ENCODE results near the gene PGA4.
"Not testable (repeated sequence)": the region's sequence is repeated elsewhere in the genome, so short reads cannot be mapped to it uniquely, and the experiment has no call there.

Gene PGA4

GRCh38 chr11:61207636-61208310, 14.4 kb upstream of the PGA4 start:
- DNase-seq, result not testable (repeated sequence)

GRCh38 chr11:61210629-61211028, 11.5 kb upstream of the PGA4 start:
- DNase-seq, result not testable (repeated sequence)

GRCh38 chr11:61211327-61211952, 10.7 kb upstream of the PGA4 start:
- DNase-seq, result not testable (repeated sequence)

GRCh38 chr11:61212202-61212601, 9.9 kb upstream of the PGA4 start:
- not testable (repeated sequence) for DNase-seq

GRCh38 chr11:61213711-61214324, 8.3 kb upstream of the PGA4 start:
- not testable (repeated sequence) for DNase-seq

GRCh38 chr11:61218306-61218705, 3.8 kb upstream of the PGA4 start:
- DNase-seq, result not testable (repeated sequence)

- DNase-seq, result not testable (repeated sequence)
These were observed 3.1 kb upstream of the PGA4 start for GRCh38 chr11:61219016-61219415.

- DNase-seq, result not testable (repeated sequence)
These were observed 545 bp downstream of the PGA4 start for GRCh38 chr11:61222692-61223091.

GRCh38 chr11:61226457-61227137, 4.5 kb downstream of the PGA4 start:
- not testable (repeated sequence) for DNase-seq

- DNase-seq, result not testable (repeated sequence)
These were observed 7.3 kb downstream of the PGA4 start for GRCh38 chr11:61229458-61229857.

- DNase-seq, result not testable (repeated sequence)
These were observed 8.9 kb downstream of the PGA4 start for GRCh38 chr11:61231033-61231432.

- DNase-seq, result not testable (repeated sequence)
These were observed 9.4 kb downstream of the PGA4 start for GRCh38 chr11:61231585-61231984.

GRCh38 chr11:61232548-61233145, 10.5 kb downstream of the PGA4 start:
- not testable (repeated sequence) for DNase-seq

- not testable (repeated sequence) for DNase-seq
These were observed 15.0 kb downstream of the PGA4 start for GRCh38 chr11:61237130-61237529.

GRCh38 chr11:61240288-61240687, 18.1 kb downstream of the PGA4 start:
- not testable (repeated sequence) for DNase-seq

- not testable (repeated sequence) for DNase-seq
These were observed 18.7 kb downstream of the PGA4 start, which contains the start of gene PGA5 for GRCh38 chr11:61240875-61241274. Gene PGA5, plus strand, starts transcription at chr11:61241175. Its CDS starts 52 bp downstream, at chr11:61241227.

GRCh38 chr11:61241526-61241925, 19.4 kb downstream of the PGA4 start:
- DNase-seq, result not testable (repeated sequence)

- DNase-seq, result not testable (repeated sequence)
These were observed 23.3 kb downstream of the PGA4 start for GRCh38 chr11:61245284-61245964.

- DNase-seq, result not testable (repeated sequence)
These were observed 25.9 kb downstream of the PGA4 start for GRCh38 chr11:61248071-61248470.

GRCh38 chr11:61249201-61249600, 27.1 kb downstream of the PGA4 start:
- not testable (repeated sequence) for DNase-seq

- DNase-seq, result not testable (repeated sequence)
These were observed 28.9 kb downstream of the PGA4 start for GRCh38 chr11:61250796-61251765.

Measured in stimulated activated naive CD4-positive, alpha-beta T cell (primary cell).